NCI-H1694 treated with DMSO at 0.1 percent for 48 hours (cell line): ENCODE measurements around the gene SLC35F6.
"Not testable (repeated sequence)": the region's sequence is repeated elsewhere in the genome, so short reads cannot be mapped to it uniquely, and the experiment has no call there.

Experiments
- DNase-seq: peaks from one replicate; lab custom pipeline; 2025; lab: John Stamatoyannopoulos, UW

Gene SLC35F6

GRCh38 chr2:26756337-26756736, 7.7 kb upstream of the SLC35F6 start:
- DNase-seq: no peak

- no peak for DNase-seq
Observed at GRCh38 chr2:26757873-26758789, 6.0 kb upstream of the SLC35F6 start.

GRCh38 chr2:26758790-26759321, 5.2 kb upstream of the SLC35F6 start:
- no peak for DNase-seq

- DNase-seq: no peak
Observed at GRCh38 chr2:26759845-26760244, 4.2 kb upstream of the SLC35F6 start.

GRCh38 chr2:26760991-26761390, 3.1 kb upstream of the SLC35F6 start:
- DNase-seq: not testable (repeated sequence)

- DNase-seq: no peak
Observed at GRCh38 chr2:26763019-26763418, 1.1 kb upstream of the SLC35F6 start.

GRCh38 chr2:26764906-26765305, 822 bp downstream of the SLC35F6 start:
- DNase-seq: no peak

GRCh38 chr2:26765475-26766200, 1.6 kb downstream of the SLC35F6 start:
- no peak for DNase-seq

- DNase-seq: no peak
Observed at GRCh38 chr2:26767129-26767528, 3.0 kb downstream of the SLC35F6 start.

GRCh38 chr2:26767894-26768487, 3.9 kb downstream of the SLC35F6 start:
- DNase-seq: no peak

- no peak for DNase-seq
Observed at GRCh38 chr2:26768759-26769088, 4.6 kb downstream of the SLC35F6 start.

- DNase-seq: no peak
Observed at GRCh38 chr2:26769089-26769761, 5.1 kb downstream of the SLC35F6 start.

GRCh38 chr2:26770986-26771586, 7.0 kb downstream of the SLC35F6 start:
- DNase-seq: peak; percentile 37

- DNase-seq: peak; percentile 98
Observed at GRCh38 chr2:26772064-26773001, 8.2 kb downstream of the SLC35F6 start.

GRCh38 chr2:26776195-26776800, 12.2 kb downstream of the SLC35F6 start:
- DNase-seq: no peak

- no peak for DNase-seq
Observed at GRCh38 chr2:26778098-26778497, 14.0 kb downstream of the SLC35F6 start.

GRCh38 chr2:26778507-26778906, 14.4 kb downstream of the SLC35F6 start:
- no peak for DNase-seq

- DNase-seq: no peak
Observed at GRCh38 chr2:26780203-26780760, 16.2 kb downstream of the SLC35F6 start.

- DNase-seq: no peak
Observed at GRCh38 chr2:26782876-26783704, 19.0 kb downstream of the SLC35F6 start.
